Activated CD4-positive, CD25-positive, alpha-beta regulatory T cell (primary cell): ENCODE data around the gene SRSF7.
"Not testable (repeated sequence)": the region's sequence is repeated elsewhere in the genome, so short reads cannot be mapped to it uniquely, and the experiment has no call there.

ENCODE experiments used
- DNase-seq, 4 experiments: peaks; one replicate each; lab custom pipeline; 2025; lab: John Stamatoyannopoulos, UW

SRSF7 gene

GRCh38 chr2:38731684-38732221, 19.4 kb downstream of the SRSF7 start:
- no peak for DNase-seq

- DNase-seq, result no peak
Measured at GRCh38 chr2:38731090-38731489, 20.1 kb downstream of the SRSF7 start.

GRCh38 chr2:38728694-38729093, 22.5 kb downstream of the SRSF7 start:
- no peak for DNase-seq

GRCh38 chr2:38727661-38728060, 23.5 kb downstream of the SRSF7 start:
- no peak for DNase-seq

- DNase-seq, result no peak
Measured at GRCh38 chr2:38723173-38723572, 28.0 kb downstream of the SRSF7 start.

- DNase-seq, result peak in 1 of 4 experiments; percentile 12
Measured at GRCh38 chr2:38722271-38723061, 28.7 kb downstream of the SRSF7 start.

- no peak for DNase-seq
Measured at GRCh38 chr2:38720613-38721241, 30.4 kb downstream of the SRSF7 start.

GRCh38 chr2:38719706-38720105, 31.5 kb downstream of the SRSF7 start:
- DNase-seq, result no peak

- no peak for DNase-seq
Measured at GRCh38 chr2:38718601-38719000, 32.6 kb downstream of the SRSF7 start.

- no peak for DNase-seq
Measured at GRCh38 chr2:38716185-38716584, 35.0 kb downstream of the SRSF7 start.

- DNase-seq, result not testable (repeated sequence)
Measured at GRCh38 chr2:38714941-38715340, 36.2 kb downstream of the SRSF7 start.

GRCh38 chr2:38713338-38713737, 37.8 kb downstream of the SRSF7 start:
- DNase-seq, result no peak

GRCh38 chr2:38712871-38713270, 38.3 kb downstream of the SRSF7 start:
- DNase-seq, result no peak

GRCh38 chr2:38712413-38712812, 38.7 kb downstream of the SRSF7 start:
- DNase-seq, result no peak

- no peak for DNase-seq
Measured at GRCh38 chr2:38711558-38711957, 39.6 kb downstream of the SRSF7 start.

- DNase-seq, result no peak
Measured at GRCh38 chr2:38709567-38710194, 41.5 kb downstream of the SRSF7 start.

GRCh38 chr2:38708900-38709566, 42.1 kb downstream of the SRSF7 start:
- no peak for DNase-seq

- not testable (repeated sequence) for DNase-seq
Measured at GRCh38 chr2:38708491-38708890, 42.7 kb downstream of the SRSF7 start.

- DNase-seq, result no peak
Measured at GRCh38 chr2:38706846-38707345, 44.3 kb downstream of the SRSF7 start.

GRCh38 chr2:38704664-38705063, 46.5 kb downstream of the SRSF7 start:
- DNase-seq, result no peak

GRCh38 chr2:38703336-38703735, 47.8 kb downstream of the SRSF7 start:
- DNase-seq, result not testable (repeated sequence)

GRCh38 chr2:38702413-38702812, 48.7 kb downstream of the SRSF7 start:
- no peak for DNase-seq
